ENCODE measurements around the gene PSMD12.
"Not testable (repeated sequence)": the region's sequence is repeated elsewhere in the genome, so short reads cannot be mapped to it uniquely, and the experiment has no call there.

Gene PSMD12

GRCh38 chr17:67411397-67411796 is 45.0 kb upstream of the PSMD12 start:
- peak in 2 of 3 donors; percentile 33 to 42 for DNase-seq
- H3K36me3 ChIP-seq (ENCODE audit: control insufficient read depth in 4 of 4, insufficient read depth in 4 of 4, low read length in 3 of 4), result no peaks in the 10 kb centered on the region
- no peaks in the 10 kb centered on the region for H3K9me3 ChIP-seq (ENCODE audit: control extremely low read depth in 1 of 5, control insufficient read depth in 4 of 5, insufficient read depth in 2 of 5, low read depth in 1 of 5, low read length in 4 of 5)
- ChIA-PET CTCF (no interaction called here), POLR2A (no interaction called here)
- no peak overlapping the region for H3K27ac ChIP-seq (ENCODE audit: insufficient read depth in 1 of 2, low read depth in 1 of 2, low read length in 2 of 2, poor library complexity in 1 of 2, severe bottlenecking in 2 of 2)
- H3K4me1 ChIP-seq (ENCODE audit: control extremely low read depth in 1 of 4, control insufficient read depth in 4 of 4, insufficient read depth in 4 of 4, low read length in 3 of 4), result peaks cover 0 to 10% (median 1%) of the 10 kb centered on the region in 4 experiments
- H3K4me3 ChIP-seq (ENCODE audit: control insufficient read depth in 1 of 7, extremely low read depth in 1 of 7, insufficient read depth in 4 of 7, low read depth in 2 of 7, low read length in 6 of 7), result no peak overlapping the region
- H3K27me3 ChIP-seq (replicated peaks in 2 of 5; ENCODE audit: control insufficient read depth in 4 of 5, insufficient read depth in 5 of 5, low read length in 4 of 5), result no peaks in the 10 kb centered on the region
- WGBS (ENCODE audit: insufficient coverage), result 72% methylated on average over 2 of the region's 4 CpGs

DNA sequence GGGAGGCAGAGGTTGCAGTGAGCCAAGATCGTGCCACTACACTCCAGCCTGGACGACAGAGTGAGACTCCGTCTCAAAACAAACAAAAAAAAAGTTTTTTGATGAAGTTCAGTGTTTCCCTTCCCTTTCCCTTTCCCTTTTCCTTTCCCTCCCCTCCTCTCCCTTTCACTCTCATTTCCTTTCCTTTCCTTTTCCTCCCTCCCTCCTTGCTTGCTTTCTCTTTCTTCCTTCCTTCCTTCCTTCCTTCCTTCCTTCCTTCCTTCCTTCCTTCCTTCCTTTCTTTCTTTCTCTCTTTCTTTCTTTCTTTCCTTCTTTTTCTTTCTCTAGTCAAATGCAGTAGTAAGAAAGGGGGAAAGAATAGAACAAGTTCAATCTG is 42.1 kb upstream of the PSMD12 start:
- 100% methylated on average over 3 of the region's 3 CpGs for WGBS (ENCODE audit: insufficient coverage)
- H3K36me3 ChIP-seq (ENCODE audit: control insufficient read depth in 4 of 4, insufficient read depth in 4 of 4, low read length in 3 of 4); H3K27me3 ChIP-seq (replicated peaks in 2 of 5; ENCODE audit: control insufficient read depth in 4 of 5, insufficient read depth in 5 of 5, low read length in 4 of 5); H3K9me3 ChIP-seq (ENCODE audit: control extremely low read depth in 1 of 5, control insufficient read depth in 4 of 5, insufficient read depth in 2 of 5, low read depth in 1 of 5, low read length in 4 of 5); H3K27ac ChIP-seq (ENCODE audit: insufficient read depth in 1 of 2, low read depth in 1 of 2, low read length in 2 of 2, poor library complexity in 1 of 2, severe bottlenecking in 2 of 2); DNase-seq; H3K4me3 ChIP-seq (ENCODE audit: control insufficient read depth in 1 of 7, extremely low read depth in 1 of 7, insufficient read depth in 4 of 7, low read depth in 2 of 7, low read length in 6 of 7); POLR2A ChIA-PET; CTCF ChIA-PET: not testable (repeated sequence)
- H3K4me1 ChIP-seq (ENCODE audit: control extremely low read depth in 1 of 4, control insufficient read depth in 4 of 4, insufficient read depth in 4 of 4, low read length in 3 of 4), result peaks cover 0 to 10% (median 1%) of the 10 kb centered on the region in 4 experiments

GRCh38 chr17:67403483-67403882 is 37.1 kb upstream of the PSMD12 start:
- Histone ChIP-seq H3K27ac (ENCODE audit: insufficient read depth in 1 of 2, low read depth in 1 of 2, low read length in 2 of 2, poor library complexity in 1 of 2, severe bottlenecking in 2 of 2) (no peak overlapping the region), H3K4me1 (ENCODE audit: control extremely low read depth in 1 of 4, control insufficient read depth in 4 of 4, insufficient read depth in 4 of 4, low read length in 3 of 4) (peaks cover 14 to 30% (median 17%) of the 10 kb centered on the region in 4 experiments), H3K36me3 (ENCODE audit: control insufficient read depth in 4 of 4, insufficient read depth in 4 of 4, low read length in 3 of 4) (no peaks in the 10 kb centered on the region), H3K4me3 (ENCODE audit: control insufficient read depth in 1 of 7, extremely low read depth in 1 of 7, insufficient read depth in 4 of 7, low read depth in 2 of 7, low read length in 6 of 7) (no peak overlapping the region), H3K9me3 (ENCODE audit: control extremely low read depth in 1 of 5, control insufficient read depth in 4 of 5, insufficient read depth in 2 of 5, low read depth in 1 of 5, low read length in 4 of 5) (no peaks in the 10 kb centered on the region), H3K27me3 (replicated peaks in 2 of 5; ENCODE audit: control insufficient read depth in 4 of 5, insufficient read depth in 5 of 5, low read length in 4 of 5) (no peaks in the 10 kb centered on the region)
- 96% methylated on average over 3 of the region's 6 CpGs for WGBS (ENCODE audit: insufficient coverage)
- no peak for DNase-seq
- ChIA-PET CTCF (no interaction called here), POLR2A (interaction anchor here (0.6 kb wide), 1 partner anchor 14 kb away, joined by 3 read pairs; no protein-coding TSS in a partner anchor)

- ChIA-PET POLR2A (no interaction called here), CTCF (no interaction called here)
- WGBS (ENCODE audit: insufficient coverage), result no CpG with 5 or more reads among the region's 2 CpGs
- no peaks in the 10 kb centered on the region for H3K9me3 ChIP-seq (ENCODE audit: control extremely low read depth in 1 of 5, control insufficient read depth in 4 of 5, insufficient read depth in 2 of 5, low read depth in 1 of 5, low read length in 4 of 5)
- no peak overlapping the region for H3K4me3 ChIP-seq (ENCODE audit: control insufficient read depth in 1 of 7, extremely low read depth in 1 of 7, insufficient read depth in 4 of 7, low read depth in 2 of 7, low read length in 6 of 7)
- no peak for DNase-seq
- H3K4me1 ChIP-seq (ENCODE audit: control extremely low read depth in 1 of 4, control insufficient read depth in 4 of 4, insufficient read depth in 4 of 4, low read length in 3 of 4), result peaks cover 14 to 30% (median 17%) of the 10 kb centered on the region in 4 experiments
- H3K36me3 ChIP-seq (ENCODE audit: control insufficient read depth in 4 of 4, insufficient read depth in 4 of 4, low read length in 3 of 4), result no peaks in the 10 kb centered on the region
- no peak overlapping the region for H3K27ac ChIP-seq (ENCODE audit: insufficient read depth in 1 of 2, low read depth in 1 of 2, low read length in 2 of 2, poor library complexity in 1 of 2, severe bottlenecking in 2 of 2)
- H3K27me3 ChIP-seq (replicated peaks in 2 of 5; ENCODE audit: control insufficient read depth in 4 of 5, insufficient read depth in 5 of 5, low read length in 4 of 5), result no peaks in the 10 kb centered on the region
These were observed 36.7 kb upstream of the PSMD12 start for GRCh38 chr17:67403065-67403464.

DNA sequence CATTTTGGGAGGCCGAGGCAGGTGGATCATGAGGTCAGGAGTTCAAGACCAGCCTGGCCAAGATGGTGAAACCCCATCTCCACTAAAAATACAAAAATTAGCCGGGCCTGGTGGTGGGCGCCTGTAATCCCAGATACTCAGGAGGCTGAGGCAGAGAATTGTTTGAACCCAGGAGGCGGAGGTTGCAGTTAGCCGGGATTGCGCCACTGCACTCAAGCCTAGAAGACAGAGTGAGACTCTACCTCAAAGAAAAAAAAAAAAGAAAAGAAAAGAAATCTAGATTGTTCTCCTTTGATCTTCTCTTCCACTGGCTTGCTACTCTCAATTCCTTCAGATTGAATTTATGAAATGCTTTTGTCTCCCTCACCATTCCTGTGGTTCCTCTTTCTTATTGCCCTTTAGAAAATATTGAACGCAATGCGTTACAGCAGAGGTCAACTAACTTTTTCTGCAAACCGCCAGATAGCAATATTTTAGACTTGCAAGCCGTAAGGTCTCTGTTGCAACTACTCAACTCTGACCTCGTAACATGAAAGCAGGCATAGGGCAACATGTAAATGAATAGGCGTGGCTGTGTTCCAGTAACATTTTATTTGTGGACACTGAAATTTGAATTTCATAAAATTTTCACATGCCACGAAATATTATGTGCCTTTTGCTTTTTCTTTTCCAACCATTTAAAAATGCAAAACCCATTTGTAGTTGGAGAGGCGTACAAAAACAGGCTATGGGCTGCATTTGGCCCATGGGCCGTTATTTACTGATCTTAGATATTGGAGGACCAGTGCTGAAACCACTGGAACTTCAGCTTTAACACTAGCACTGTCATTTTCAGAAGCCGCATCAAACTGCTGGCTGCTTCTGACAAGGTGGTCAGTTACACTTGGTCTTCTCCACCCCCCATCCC is 35.5 kb upstream of the PSMD12 start:
- POLR2A ChIA-PET, result no interaction called here
- WGBS (ENCODE audit: insufficient coverage), result 98% methylated on average over 14 of the region's 16 CpGs
- CTCF ChIA-PET, result no interaction called here
- no peak overlapping the region for H3K4me3 ChIP-seq (ENCODE audit: control insufficient read depth in 1 of 7, extremely low read depth in 1 of 7, insufficient read depth in 4 of 7, low read depth in 2 of 7, low read length in 6 of 7)
- no peak overlapping the region for H3K27ac ChIP-seq (ENCODE audit: insufficient read depth in 1 of 2, low read depth in 1 of 2, low read length in 2 of 2, poor library complexity in 1 of 2, severe bottlenecking in 2 of 2)
- H3K36me3 ChIP-seq (ENCODE audit: control insufficient read depth in 4 of 4, insufficient read depth in 4 of 4, low read length in 3 of 4), result no peaks in the 10 kb centered on the region
- no peaks in the 10 kb centered on the region for H3K27me3 ChIP-seq (replicated peaks in 2 of 5; ENCODE audit: control insufficient read depth in 4 of 5, insufficient read depth in 5 of 5, low read length in 4 of 5)
- peaks cover 14 to 30% (median 17%) of the 10 kb centered on the region in 4 experiments for H3K4me1 ChIP-seq (ENCODE audit: control extremely low read depth in 1 of 4, control insufficient read depth in 4 of 4, insufficient read depth in 4 of 4, low read length in 3 of 4)
- H3K9me3 ChIP-seq (ENCODE audit: control extremely low read depth in 1 of 5, control insufficient read depth in 4 of 5, insufficient read depth in 2 of 5, low read depth in 1 of 5, low read length in 4 of 5), result no peaks in the 10 kb centered on the region
- no peak for DNase-seq

DNA sequence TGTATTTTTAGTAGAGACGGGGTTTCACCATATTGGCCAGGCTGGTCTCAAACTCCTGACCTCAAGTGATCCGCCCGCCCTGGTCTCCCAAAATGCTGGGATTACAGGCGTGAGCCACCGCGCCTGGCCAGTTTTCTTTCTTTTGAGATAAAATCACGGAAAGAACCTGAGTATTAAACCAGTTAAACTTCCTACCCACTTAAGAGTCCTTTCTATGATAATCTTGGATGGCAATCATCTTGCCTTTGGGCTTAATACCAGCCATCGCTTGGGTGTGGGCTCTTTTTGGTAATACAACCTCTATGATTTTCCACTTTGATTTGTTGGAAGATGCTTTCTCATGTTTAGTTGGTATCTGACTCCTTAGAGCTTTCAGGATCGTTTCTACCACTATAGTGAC is 34.7 kb upstream of the PSMD12 start:
- Histone ChIP-seq H3K27ac (ENCODE audit: insufficient read depth in 1 of 2, low read depth in 1 of 2, low read length in 2 of 2, poor library complexity in 1 of 2, severe bottlenecking in 2 of 2) (no peak overlapping the region), H3K4me1 (ENCODE audit: control extremely low read depth in 1 of 4, control insufficient read depth in 4 of 4, insufficient read depth in 4 of 4, low read length in 3 of 4) (peaks cover 14 to 30% (median 17%) of the 10 kb centered on the region in 4 experiments), H3K4me3 (ENCODE audit: control insufficient read depth in 1 of 7, extremely low read depth in 1 of 7, insufficient read depth in 4 of 7, low read depth in 2 of 7, low read length in 6 of 7) (no peak overlapping the region), H3K27me3 (replicated peaks in 2 of 5; ENCODE audit: control insufficient read depth in 4 of 5, insufficient read depth in 5 of 5, low read length in 4 of 5) (no peaks in the 10 kb centered on the region), H3K36me3 (ENCODE audit: control insufficient read depth in 4 of 4, insufficient read depth in 4 of 4, low read length in 3 of 4) (no peaks in the 10 kb centered on the region), H3K9me3 (ENCODE audit: control extremely low read depth in 1 of 5, control insufficient read depth in 4 of 5, insufficient read depth in 2 of 5, low read depth in 1 of 5, low read length in 4 of 5) (no peaks in the 10 kb centered on the region)
- POLR2A ChIA-PET, result interaction anchor here (0.7 kb wide), 1 partner anchor 40 kb away, joined by 4 read pairs; no protein-coding TSS in a partner anchor
- no peak for DNase-seq
- WGBS (ENCODE audit: insufficient coverage), result no CpG with 5 or more reads among the region's 9 CpGs
- CTCF ChIA-PET, result no interaction called here

GRCh38 chr17:67400193-67400592 is 33.8 kb upstream of the PSMD12 start:
- CTCF ChIA-PET, result no interaction called here
- no peaks in the 10 kb centered on the region for H3K36me3 ChIP-seq (ENCODE audit: control insufficient read depth in 4 of 4, insufficient read depth in 4 of 4, low read length in 3 of 4)
- peak overlapping the region in 1 of 7 experiments; percentile 30 for H3K4me3 ChIP-seq (ENCODE audit: control insufficient read depth in 1 of 7, extremely low read depth in 1 of 7, insufficient read depth in 4 of 7, low read depth in 2 of 7, low read length in 6 of 7)
- POLR2A ChIA-PET, result interaction anchor here (0.7 kb wide), 1 partner anchor 39 kb away, joined by 4 read pairs; no protein-coding TSS in a partner anchor
- peaks cover 14 to 30% (median 17%) of the 10 kb centered on the region in 4 experiments for H3K4me1 ChIP-seq (ENCODE audit: control extremely low read depth in 1 of 4, control insufficient read depth in 4 of 4, insufficient read depth in 4 of 4, low read length in 3 of 4)
- WGBS (ENCODE audit: insufficient coverage), result 60% methylated on average over 2 of the region's 6 CpGs
- peak overlapping the region in 1 of 2 experiments; percentile 20 for H3K27ac ChIP-seq (ENCODE audit: insufficient read depth in 1 of 2, low read depth in 1 of 2, low read length in 2 of 2, poor library complexity in 1 of 2, severe bottlenecking in 2 of 2)
- no peaks in the 10 kb centered on the region for H3K9me3 ChIP-seq (ENCODE audit: control extremely low read depth in 1 of 5, control insufficient read depth in 4 of 5, insufficient read depth in 2 of 5, low read depth in 1 of 5, low read length in 4 of 5)
- peak in 2 of 3 donors; percentile 82 to 90 for DNase-seq
- H3K27me3 ChIP-seq (replicated peaks in 2 of 5; ENCODE audit: control insufficient read depth in 4 of 5, insufficient read depth in 5 of 5, low read length in 4 of 5), result no peaks in the 10 kb centered on the region

Measured in common myeloid progenitor, CD34-positive (primary cell).